ENCODE data around the gene GRIN3B. TPM values are rescaled to one million over a fixed set of nuclear protein-coding genes. Genes with fewer than 3 reads are reported as not detected.

The GRIN3B gene
- total and polyA plus RNA-seq, 2 donors, result under 0.01 to 0.09 TPM

DNA sequence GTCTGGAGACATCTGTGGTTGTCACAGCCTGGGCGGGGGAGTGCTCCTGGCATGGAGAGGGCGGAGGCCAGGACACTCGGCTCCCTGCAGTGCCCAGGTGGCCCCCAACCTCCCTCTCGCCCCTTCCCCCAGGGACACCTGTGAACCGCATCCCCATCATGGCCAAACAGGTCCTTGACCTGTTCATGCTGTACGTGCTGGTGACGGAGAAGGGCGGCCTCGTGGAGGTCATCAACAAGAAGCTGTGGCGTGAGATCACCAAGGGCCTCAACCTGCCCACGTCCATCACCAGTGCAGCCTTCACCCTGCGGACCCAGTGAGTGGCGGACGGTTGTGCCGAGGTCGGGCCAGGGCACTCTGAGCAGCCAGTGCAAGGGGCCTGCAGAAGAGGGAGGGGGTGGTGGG is 36.1 kb upstream of the GRIN3B start:
- H3K36me3 ChIP-seq (ENCODE audit: control insufficient read depth in 2 of 2, insufficient read depth in 2 of 2, low read length in 1 of 2), result peaks cover 47 to 50% of the 10 kb centered on the region in 2 donors

DNA sequence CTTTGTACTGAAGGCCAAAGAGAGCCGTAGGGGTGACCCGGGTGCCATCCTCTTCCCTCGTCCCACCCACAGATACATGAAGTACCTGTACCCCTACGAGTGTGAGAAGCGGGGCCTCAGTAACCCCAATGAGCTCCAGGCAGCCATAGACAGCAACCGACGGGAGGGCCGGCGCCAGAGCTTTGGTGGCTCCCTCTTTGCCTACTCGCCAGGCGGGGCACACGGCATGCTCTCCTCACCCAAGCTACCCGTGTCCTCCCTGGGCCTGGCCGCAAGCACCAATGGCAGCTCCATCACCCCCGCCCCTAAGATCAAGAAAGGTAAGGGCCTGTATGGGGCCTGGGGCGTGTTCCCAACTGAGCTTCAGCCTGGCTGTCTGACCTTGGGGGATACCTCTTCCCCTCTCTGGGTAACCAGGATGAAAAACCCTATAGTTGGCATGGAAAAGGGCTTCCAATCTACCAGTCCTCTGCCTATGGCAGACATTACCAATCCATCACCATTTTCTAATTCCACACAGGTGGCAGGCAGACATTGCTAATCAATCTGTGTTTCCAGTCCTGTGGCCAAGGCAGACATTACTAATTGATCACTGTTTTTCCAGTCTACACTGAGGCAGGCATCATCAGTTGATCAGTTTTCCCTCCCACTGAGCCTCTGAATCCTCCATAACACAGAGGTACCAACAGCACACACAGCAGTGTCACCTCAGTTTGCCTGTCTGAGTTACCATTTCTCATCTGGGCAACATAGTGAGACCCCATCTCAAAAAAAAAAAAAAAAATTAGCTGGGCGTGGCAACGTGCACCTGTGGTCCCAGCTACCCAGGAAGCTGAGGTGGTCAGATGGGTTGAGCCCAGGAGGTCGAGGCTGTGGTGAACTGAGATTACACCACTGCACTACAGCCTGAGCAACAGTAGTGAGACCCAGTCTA is 35.2 kb upstream of the GRIN3B start:
- H3K36me3 ChIP-seq (ENCODE audit: control insufficient read depth in 2 of 2, insufficient read depth in 2 of 2, low read length in 1 of 2), result peaks cover 48% of the 10 kb centered on the region in 2 donors
- H3K27me3 ChIP-seq (ENCODE audit: control insufficient read depth in 2 of 2, insufficient read depth in 1 of 2, low read length in 1 of 2), result no peaks in the 10 kb centered on the region
- peaks cover 0 to 16% of the 10 kb centered on the region in 2 donors for H3K9me3 ChIP-seq (ENCODE audit: control insufficient read depth in 2 of 2, insufficient read depth in 1 of 2, low read length in 1 of 2)
- no peak overlapping the region for H3K4me3 ChIP-seq (ENCODE audit: low read length in 2 of 2)
- no peak for DNase-seq (ENCODE audit: low read depth in 6 of 9, low spot score in 9 of 9)
- H3K27ac ChIP-seq (ENCODE audit: low read depth in 1 of 2, low read length in 1 of 2), result no peak overlapping the region
- peaks cover 0 to 6% of the 10 kb centered on the region in 2 donors for H3K4me1 ChIP-seq (ENCODE audit: control insufficient read depth in 2 of 2, insufficient read depth in 2 of 2, low read length in 2 of 2)
- WGBS, result 96% methylated on average over 19 of the region's 19 CpGs

More for the DNA sequence above, 36.1 kb upstream of the GRIN3B start:
- WGBS, result 98% methylated on average over 16 of the region's 16 CpGs
- no peaks in the 10 kb centered on the region for H3K27me3 ChIP-seq (ENCODE audit: control insufficient read depth in 2 of 2, insufficient read depth in 1 of 2, low read length in 1 of 2)
- DNase-seq (ENCODE audit: low read depth in 6 of 9, low spot score in 9 of 9), result no peak
- H3K4me1 ChIP-seq (ENCODE audit: control insufficient read depth in 2 of 2, insufficient read depth in 2 of 2, low read length in 2 of 2), result peaks cover 0 to 6% of the 10 kb centered on the region in 2 donors
- H3K4me3 ChIP-seq (ENCODE audit: low read length in 2 of 2), result no peak overlapping the region
- peaks cover 0 to 15% of the 10 kb centered on the region in 2 donors for H3K9me3 ChIP-seq (ENCODE audit: control insufficient read depth in 2 of 2, insufficient read depth in 1 of 2, low read length in 1 of 2)
- H3K27ac ChIP-seq (ENCODE audit: low read depth in 1 of 2, low read length in 1 of 2), result no peak overlapping the region

DNA sequence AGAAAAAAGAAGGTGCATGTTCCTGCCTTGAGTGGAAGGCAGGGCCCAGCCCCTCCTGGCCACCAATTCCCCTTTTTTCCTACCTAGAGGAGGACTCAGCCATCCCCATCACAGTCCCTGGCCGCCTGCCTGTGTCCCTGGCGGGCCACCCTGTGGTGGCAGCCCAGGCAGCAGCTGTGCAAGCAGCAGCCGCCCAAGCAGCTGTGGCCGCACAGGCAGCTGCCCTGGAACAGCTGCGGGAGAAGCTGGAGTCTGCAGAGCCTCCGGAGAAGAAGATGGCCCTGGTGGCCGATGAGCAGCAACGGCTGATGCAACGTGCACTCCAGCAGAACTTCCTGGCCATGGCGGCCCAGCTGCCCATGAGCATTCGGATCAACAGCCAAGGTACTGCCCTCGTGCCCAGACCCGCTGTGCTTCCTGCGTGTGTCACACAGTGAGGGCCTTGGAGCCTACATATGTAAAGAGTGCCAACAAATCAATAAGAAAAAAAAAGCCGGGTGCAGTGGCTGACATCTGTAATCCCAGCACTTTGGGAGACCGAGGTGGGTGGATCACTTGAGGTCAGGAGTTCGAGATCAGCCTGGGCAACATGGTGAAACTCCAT is 33.6 kb upstream of the GRIN3B start:
- no peak for DNase-seq (ENCODE audit: low read depth in 6 of 9, low spot score in 9 of 9)
- peaks cover 0 to 6% of the 10 kb centered on the region in 2 donors for H3K4me1 ChIP-seq (ENCODE audit: control insufficient read depth in 2 of 2, insufficient read depth in 2 of 2, low read length in 2 of 2)
- H3K4me3 ChIP-seq (ENCODE audit: low read length in 2 of 2), result no peak overlapping the region
- no peak overlapping the region for H3K27ac ChIP-seq (ENCODE audit: low read depth in 1 of 2, low read length in 1 of 2)
- H3K36me3 ChIP-seq (ENCODE audit: control insufficient read depth in 2 of 2, insufficient read depth in 2 of 2, low read length in 1 of 2), result peaks cover 51 to 54% of the 10 kb centered on the region in 2 donors
- H3K9me3 ChIP-seq (ENCODE audit: control insufficient read depth in 2 of 2, insufficient read depth in 1 of 2, low read length in 1 of 2), result peaks cover 6 to 29% of the 10 kb centered on the region in 2 donors
- H3K27me3 ChIP-seq (ENCODE audit: control insufficient read depth in 2 of 2, insufficient read depth in 1 of 2, low read length in 1 of 2), result no peaks in the 10 kb centered on the region
- 96% methylated on average over 17 of the region's 17 CpGs for WGBS

- peaks cover 44 to 45% of the 10 kb centered on the region in 2 donors for H3K36me3 ChIP-seq (ENCODE audit: control insufficient read depth in 2 of 2, insufficient read depth in 2 of 2, low read length in 1 of 2)
- DNase-seq (ENCODE audit: low read depth in 6 of 9, low spot score in 9 of 9), result no peak
- no peak overlapping the region for H3K27ac ChIP-seq (ENCODE audit: low read depth in 1 of 2, low read length in 1 of 2)
- peaks cover 8 to 25% of the 10 kb centered on the region in 2 donors for H3K9me3 ChIP-seq (ENCODE audit: control insufficient read depth in 2 of 2, insufficient read depth in 1 of 2, low read length in 1 of 2)
- no peak overlapping the region for H3K4me3 ChIP-seq (ENCODE audit: low read length in 2 of 2)
- 96% methylated on average over 14 of the region's 14 CpGs for WGBS
- no peaks in the 10 kb centered on the region for H3K4me1 ChIP-seq (ENCODE audit: control insufficient read depth in 2 of 2, insufficient read depth in 2 of 2, low read length in 2 of 2)
- no peaks in the 10 kb centered on the region for H3K27me3 ChIP-seq (ENCODE audit: control insufficient read depth in 2 of 2, insufficient read depth in 1 of 2, low read length in 1 of 2)
Observed at GRCh38 chr19:970695-971094, 29.5 kb upstream of the GRIN3B start.

DNA sequence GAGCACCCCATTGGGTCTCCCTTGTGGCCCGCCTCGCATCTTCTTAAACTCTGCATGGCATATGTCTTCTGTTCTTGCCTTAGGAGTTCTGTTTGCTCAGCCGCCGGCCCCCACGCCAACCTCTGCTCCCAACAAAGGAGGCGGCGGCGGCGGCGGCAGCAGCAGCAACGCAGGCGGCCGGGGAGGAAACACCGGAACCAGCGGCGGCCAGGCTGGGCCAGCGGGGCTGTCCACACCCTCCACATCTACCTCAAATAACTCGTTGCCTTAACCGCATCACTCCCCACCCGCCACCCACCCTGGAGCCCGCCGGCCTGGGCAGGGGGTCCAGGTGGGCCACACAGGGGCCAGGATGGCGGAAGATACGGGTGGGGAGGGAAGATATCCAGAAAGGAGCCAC is 28.4 kb upstream of the GRIN3B start:
- DNase-seq (ENCODE audit: low read depth in 6 of 9, low spot score in 9 of 9), result no peak
- Histone ChIP-seq H3K27ac (ENCODE audit: low read depth in 1 of 2, low read length in 1 of 2) (no peak overlapping the region), H3K27me3 (ENCODE audit: control insufficient read depth in 2 of 2, insufficient read depth in 1 of 2, low read length in 1 of 2) (no peaks in the 10 kb centered on the region), H3K9me3 (ENCODE audit: control insufficient read depth in 2 of 2, insufficient read depth in 1 of 2, low read length in 1 of 2) (peaks cover 8 to 20% of the 10 kb centered on the region in 2 donors), H3K4me3 (ENCODE audit: low read length in 2 of 2) (no peak overlapping the region), H3K4me1 (ENCODE audit: control insufficient read depth in 2 of 2, insufficient read depth in 2 of 2, low read length in 2 of 2) (no peaks in the 10 kb centered on the region), H3K36me3 (ENCODE audit: control insufficient read depth in 2 of 2, insufficient read depth in 2 of 2, low read length in 1 of 2) (peaks cover 38 to 39% of the 10 kb centered on the region in 2 donors)
- 96% methylated on average over 24 of the region's 24 CpGs for WGBS

DNA sequence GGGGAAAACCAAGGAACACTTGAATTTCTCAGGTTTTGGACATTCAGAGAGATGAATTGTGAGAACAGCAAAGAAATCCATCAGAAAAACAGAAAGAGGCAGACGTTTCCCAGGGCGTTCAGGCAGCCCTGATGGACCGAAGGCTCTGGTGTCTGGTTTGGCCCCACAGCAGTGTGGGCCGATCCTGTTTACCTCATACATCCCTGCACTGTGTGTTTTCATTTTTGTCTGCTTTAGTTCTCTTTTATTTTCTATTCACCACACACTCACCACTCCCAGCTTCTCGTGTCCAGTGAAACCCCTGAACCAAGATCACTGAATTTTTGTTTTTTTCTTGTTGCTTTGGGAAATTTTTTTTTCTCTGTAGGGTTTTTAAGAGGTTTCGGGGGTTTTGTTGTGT is 27.9 kb upstream of the GRIN3B start:
- H3K4me1 ChIP-seq (ENCODE audit: control insufficient read depth in 2 of 2, insufficient read depth in 2 of 2, low read length in 2 of 2), result no peaks in the 10 kb centered on the region
- H3K36me3 ChIP-seq (ENCODE audit: control insufficient read depth in 2 of 2, insufficient read depth in 2 of 2, low read length in 1 of 2), result peaks cover 35 to 36% of the 10 kb centered on the region in 2 donors
- peaks cover 8 to 20% of the 10 kb centered on the region in 2 donors for H3K9me3 ChIP-seq (ENCODE audit: control insufficient read depth in 2 of 2, insufficient read depth in 1 of 2, low read length in 1 of 2)
- H3K27ac ChIP-seq (ENCODE audit: low read depth in 1 of 2, low read length in 1 of 2), result no peak overlapping the region
- WGBS, result 97% methylated on average over 6 of the region's 6 CpGs
- no peak for DNase-seq (ENCODE audit: low read depth in 6 of 9, low spot score in 9 of 9)
- no peaks in the 10 kb centered on the region for H3K27me3 ChIP-seq (ENCODE audit: control insufficient read depth in 2 of 2, insufficient read depth in 1 of 2, low read length in 1 of 2)
- H3K4me3 ChIP-seq (ENCODE audit: low read length in 2 of 2), result no peak overlapping the region

GRCh38 chr19:973726-974563 is 26.3 kb upstream of the GRIN3B start:
- no peak overlapping the region for H3K27ac ChIP-seq (ENCODE audit: low read depth in 1 of 2, low read length in 1 of 2)
- peaks cover 8 to 17% of the 10 kb centered on the region in 2 donors for H3K9me3 ChIP-seq (ENCODE audit: control insufficient read depth in 2 of 2, insufficient read depth in 1 of 2, low read length in 1 of 2)
- DNase-seq (ENCODE audit: low read depth in 6 of 9, low spot score in 9 of 9), result no peak
- 95% methylated on average over 29 of the region's 29 CpGs for WGBS
- H3K4me1 ChIP-seq (ENCODE audit: control insufficient read depth in 2 of 2, insufficient read depth in 2 of 2, low read length in 2 of 2), result no peaks in the 10 kb centered on the region
- peaks cover 25 to 27% of the 10 kb centered on the region in 2 donors for H3K36me3 ChIP-seq (ENCODE audit: control insufficient read depth in 2 of 2, insufficient read depth in 2 of 2, low read length in 1 of 2)
- no peaks in the 10 kb centered on the region for H3K27me3 ChIP-seq (ENCODE audit: control insufficient read depth in 2 of 2, insufficient read depth in 1 of 2, low read length in 1 of 2)
- no peak overlapping the region for H3K4me3 ChIP-seq (ENCODE audit: low read length in 2 of 2)

GRCh38 chr19:974564-975257 is 25.5 kb upstream of the GRIN3B start:
- H3K36me3 ChIP-seq (ENCODE audit: control insufficient read depth in 2 of 2, insufficient read depth in 2 of 2, low read length in 1 of 2), result peaks cover 21 to 26% of the 10 kb centered on the region in 2 donors
- no peak overlapping the region for H3K4me3 ChIP-seq (ENCODE audit: low read length in 2 of 2)
- no peaks in the 10 kb centered on the region for H3K4me1 ChIP-seq (ENCODE audit: control insufficient read depth in 2 of 2, insufficient read depth in 2 of 2, low read length in 2 of 2)
- H3K27ac ChIP-seq (ENCODE audit: low read depth in 1 of 2, low read length in 1 of 2), result no peak overlapping the region
- no peaks in the 10 kb centered on the region for H3K27me3 ChIP-seq (ENCODE audit: control insufficient read depth in 2 of 2, insufficient read depth in 1 of 2, low read length in 1 of 2)
- DNase-seq (ENCODE audit: low read depth in 6 of 9, low spot score in 9 of 9), result no peak
- WGBS, result 93% methylated on average over 37 of the region's 37 CpGs
- H3K9me3 ChIP-seq (ENCODE audit: control insufficient read depth in 2 of 2, insufficient read depth in 1 of 2, low read length in 1 of 2), result peaks cover 8 to 17% of the 10 kb centered on the region in 2 donors
